Activated CD8-positive, alpha-beta memory T cell treated with anti-CD3 and anti-CD28 coated beads for 36 hours (primary cell): ENCODE measurements around the gene CYFIP1. TPM values are rescaled to one million over a fixed set of nuclear protein-coding genes. Genes with fewer than 3 reads are reported as not detected.

ENCODE experiments used
- CTCF ChIA-PET: fragments of 350-600 bp; sonication (Branson Sonifier 250); formaldehyde crosslinking; loops from one replicate; lab custom pipeline; 2021; ENCODE audit warnings: antibody characterized with exemption; lab: Charles Lee
- POLR2A ChIA-PET: fragments of 350-600 bp; sonication (Branson Sonifier 250); formaldehyde crosslinking; loops from one replicate; lab custom pipeline; 2021; ENCODE audit warnings: antibody characterized with exemption; lab: Charles Lee
- total RNA-seq, 2 experiments: library from RNA; stranded (reverse); gene quantifications; one replicate each; pipeline ENCODE4 v1.2.3, GENCODE V29; 2021

CYFIP1 gene
- total RNA-seq, 2 experiments from 2014 or later, result 23.3 to 24.3 TPM

GRCh38 chr15:22930782-22931484 lies 49.2 kb downstream of the CYFIP1 start:
- POLR2A ChIA-PET, result no interaction called here
- CTCF ChIA-PET, result no interaction called here

- CTCF ChIA-PET, result no interaction called here
- POLR2A ChIA-PET, result no interaction called here
Measured at GRCh38 chr15:22927761-22928160, 52.4 kb downstream of the CYFIP1 start.

- POLR2A ChIA-PET, result no interaction called here
- CTCF ChIA-PET, result no interaction called here
Measured at GRCh38 chr15:22925875-22926274, 54.3 kb downstream of the CYFIP1 start.

GRCh38 chr15:22922003-22922402 lies 58.2 kb downstream of the CYFIP1 start:
- ChIA-PET CTCF (no interaction called here), POLR2A (no interaction called here)

GRCh38 chr15:22919171-22919570 lies 61.0 kb downstream of the CYFIP1 start:
- ChIA-PET POLR2A (no interaction called here), CTCF (no interaction called here)

GRCh38 chr15:22918596-22919140 lies 61.5 kb downstream of the CYFIP1 start:
- CTCF ChIA-PET, result no interaction called here

DNA sequence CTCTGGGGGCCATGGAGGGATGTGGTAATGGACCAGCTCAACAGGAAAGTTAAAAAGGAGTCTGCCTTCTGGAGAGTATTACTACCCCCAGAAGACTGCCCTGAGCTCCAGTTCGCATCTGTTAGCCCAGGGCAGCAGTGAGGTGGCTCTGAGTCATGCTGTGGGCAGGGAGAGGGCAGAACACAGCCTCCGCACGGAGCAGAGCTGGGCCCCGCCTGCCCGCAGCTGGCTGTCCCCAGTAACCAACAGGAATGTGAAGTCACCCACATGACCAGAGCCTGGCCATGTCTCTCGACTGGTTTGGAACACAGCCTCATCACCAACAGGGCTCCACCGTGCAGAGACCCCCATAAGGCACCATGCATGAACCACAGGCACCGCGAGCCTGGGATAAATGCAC lies 62.1 kb downstream of the CYFIP1 start:
- POLR2A ChIA-PET, result no interaction called here
- CTCF ChIA-PET, result no interaction called here

More at GRCh38 chr15:22918596-22919140, 61.5 kb downstream of the CYFIP1 start:
- POLR2A ChIA-PET, result no interaction called here

DNA sequence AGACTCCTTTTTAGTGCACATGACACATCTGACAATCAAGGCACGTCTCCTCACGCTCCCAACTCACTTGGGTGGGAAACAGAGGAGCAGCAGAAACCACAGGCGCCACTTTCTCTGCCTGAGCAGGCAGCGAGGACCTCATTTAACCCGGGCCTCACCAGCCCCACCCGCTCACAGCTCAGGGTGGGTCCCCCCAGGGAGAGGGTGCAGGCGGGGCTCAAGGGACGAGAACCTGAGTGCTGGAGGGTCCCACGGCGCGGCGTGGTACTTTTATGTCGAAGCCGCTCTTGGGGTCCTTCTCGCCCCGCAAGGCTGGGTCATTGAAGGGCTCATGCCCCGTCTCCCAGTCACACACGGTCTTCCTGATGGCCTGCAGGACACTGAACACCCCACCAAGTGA lies 62.6 kb downstream of the CYFIP1 start:
- CTCF ChIA-PET, result no interaction called here
- POLR2A ChIA-PET, result no interaction called here

- CTCF ChIA-PET, result no interaction called here
- POLR2A ChIA-PET, result no interaction called here
Measured at GRCh38 chr15:22916606-22917350, 63.4 kb downstream of the CYFIP1 start.

GRCh38 chr15:22915866-22916515 lies 64.2 kb downstream of the CYFIP1 start:
- POLR2A ChIA-PET, result no interaction called here
- CTCF ChIA-PET, result no interaction called here

GRCh38 chr15:22913646-22914380 lies 66.4 kb downstream of the CYFIP1 start:
- POLR2A ChIA-PET, result no interaction called here
- CTCF ChIA-PET, result no interaction called here

- POLR2A ChIA-PET, result no interaction called here
- CTCF ChIA-PET, result no interaction called here
Measured at GRCh38 chr15:22912256-22912655, 67.9 kb downstream of the CYFIP1 start.

- ChIA-PET POLR2A (no interaction called here), CTCF (no interaction called here)
Measured at GRCh38 chr15:22911306-22911705, 68.9 kb downstream of the CYFIP1 start.

- POLR2A ChIA-PET, result no interaction called here
- CTCF ChIA-PET, result no interaction called here
Measured at GRCh38 chr15:22908830-22909229, 71.3 kb downstream of the CYFIP1 start.

GRCh38 chr15:22907161-22907950 lies 72.8 kb downstream of the CYFIP1 start:
- CTCF ChIA-PET, result no interaction called here
- POLR2A ChIA-PET, result no interaction called here

- POLR2A ChIA-PET, result no interaction called here
- CTCF ChIA-PET, result no interaction called here
Measured at GRCh38 chr15:22904736-22905135, 75.4 kb downstream of the CYFIP1 start.

GRCh38 chr15:22903961-22904534 lies 76.1 kb downstream of the CYFIP1 start:
- ChIA-PET CTCF (no interaction called here), POLR2A (no interaction called here)

DNA sequence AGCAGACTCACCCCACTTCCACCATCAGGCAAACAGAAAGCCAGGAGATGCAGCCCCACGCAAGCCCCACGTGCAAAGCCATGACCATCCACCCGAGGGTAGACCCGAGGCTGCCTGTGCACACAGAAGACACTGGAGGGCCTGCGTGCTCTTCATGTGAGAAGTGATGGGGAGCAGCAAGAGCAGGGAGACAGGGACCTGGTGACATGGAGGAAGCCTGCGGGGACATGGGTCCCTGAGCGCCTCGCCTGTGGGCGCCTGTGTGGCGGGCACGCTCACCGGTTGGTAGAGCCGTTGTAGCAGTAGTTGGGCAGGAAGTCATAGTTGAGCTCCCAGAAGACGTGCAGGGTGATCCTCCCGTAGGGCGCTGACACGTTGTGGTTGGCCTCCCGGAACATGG lies 76.7 kb downstream of the CYFIP1 start:
- ChIA-PET POLR2A (no interaction called here), CTCF (no interaction called here)

DNA sequence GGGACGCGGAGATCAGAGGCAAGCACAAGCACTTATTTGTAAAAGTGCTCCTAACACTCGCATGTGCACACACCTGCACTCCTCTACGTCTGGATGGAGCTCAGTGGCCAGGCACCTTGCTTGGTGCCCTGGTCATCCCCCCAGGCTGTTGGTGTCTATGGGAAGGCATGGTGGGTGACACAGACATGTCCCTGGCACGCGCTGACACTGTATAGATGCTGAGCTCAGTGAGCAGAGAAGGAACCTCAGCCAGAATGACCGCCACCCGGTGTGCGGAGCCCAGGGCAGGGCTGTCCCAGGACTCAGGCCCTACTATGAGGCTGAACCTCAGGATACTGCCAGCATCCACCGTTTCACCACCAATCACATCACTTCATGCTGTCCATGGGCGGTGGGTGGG lies 77.2 kb downstream of the CYFIP1 start:
- ChIA-PET CTCF (no interaction called here), POLR2A (no interaction called here)
